HepG2 (cell line): ENCODE measurements around the gene KCTD14. TPM values are rescaled to one million over a fixed set of nuclear protein-coding genes. Genes with fewer than 3 reads are reported as not detected.

ENCODE experiments used
- ARID2 ChIP-seq: sonication (generic); formaldehyde crosslinking; IDR thresholded peaks from 2 replicates; pipeline ENCODE4 v1.8.1; 2022; ENCODE audit warnings: mild to moderate bottlenecking, missing genetic modification reagents, borderline replicate concordance
- ATF7-NPFF ChIP-seq: sonication (generic); formaldehyde crosslinking; IDR thresholded peaks from 2 replicates; pipeline ENCODE4 v1.8.1; 2023; ENCODE audit warnings: mild to moderate bottlenecking, low read depth, missing genetic modification reagents, moderate library complexity
- EEA1 ChIP-seq: sonication (generic); formaldehyde crosslinking; IDR thresholded peaks from 2 replicates; pipeline ENCODE4 v1.5.1; 2020; ENCODE audit warnings: mild to moderate bottlenecking, missing genetic modification reagents, borderline replicate concordance
- GFI1 ChIP-seq: sonication (generic); formaldehyde crosslinking; IDR thresholded peaks from 2 replicates; pipeline ENCODE4 v1.5.0; 2020; ENCODE audit warnings: missing genetic modification reagents, mild to moderate bottlenecking, borderline replicate concordance
- GTF3A ChIP-seq: sonication (generic); formaldehyde crosslinking; conservative IDR thresholded peaks from 2 replicates; pipeline ENCODE4 v1.4.0; 2020; ENCODE audit warnings: mild to moderate bottlenecking, missing genetic modification reagents
- HNRNPK ChIP-seq: fragments of 200-400 bp; formaldehyde crosslinking; IDR thresholded peaks from 2 replicates; pipeline ENCODE4 v1.6.1; 2018; ENCODE audit warnings: low read length, low read depth, moderate library complexity, mild to moderate bottlenecking; ENCODE audit not compliant: poor library complexity, severe bottlenecking
- KAT8 ChIP-seq: IDR thresholded peaks from 2 replicates; pipeline ENCODE4 v1.6.1; 2016; ENCODE audit warnings: missing genetic modification reagents, missing compliant biosample characterization
- KDM5B ChIP-seq: sonication (generic); formaldehyde crosslinking; IDR thresholded peaks from 2 replicates; pipeline ENCODE4 v1.4.0; 2020; ENCODE audit warnings: missing genetic modification reagents, mild to moderate bottlenecking, borderline replicate concordance
- NR2F2 ChIP-seq: IDR thresholded peaks from 2 replicates; pipeline ENCODE4 v1.6.1; 2012; ENCODE audit warnings: low read depth, inconsistent platforms, borderline replicate concordance
- PAX8 ChIP-seq: sonication (generic); formaldehyde crosslinking; IDR thresholded peaks from 2 replicates; pipeline ENCODE4 v1.8.0; 2022; ENCODE audit warnings: mild to moderate bottlenecking, missing genetic modification reagents, borderline replicate concordance
- POGZ ChIP-seq: sonication (generic); formaldehyde crosslinking; IDR thresholded peaks from 2 replicates; pipeline ENCODE4 v1.4.0; 2020; ENCODE audit warnings: mild to moderate bottlenecking, missing genetic modification reagents
- RBM39 ChIP-seq: fragments of 200-400 bp; formaldehyde crosslinking; IDR thresholded peaks from one replicate; pipeline ENCODE4 v1.6.1; 2018; ENCODE audit warnings: antibody characterized with exemption, mild to moderate bottlenecking, low read depth, low read length; ENCODE audit not compliant: poor library complexity, severe bottlenecking
- TEAD3 ChIP-seq: optimal IDR thresholded peaks from 2 replicates; pipeline ENCODE3; 2016; ENCODE audit warnings: borderline replicate concordance
- ZBTB7A ChIP-seq: sonication (generic); formaldehyde crosslinking; IDR thresholded peaks from 2 replicates; pipeline ENCODE4 v1.8.0; 2022; ENCODE audit warnings: mild to moderate bottlenecking, missing genetic modification reagents
- ZNF251 ChIP-seq: sonication (generic); formaldehyde crosslinking; IDR thresholded peaks from 2 replicates; pipeline ENCODE4 v1.9.0; 2021; ENCODE audit warnings: mild to moderate bottlenecking, missing genetic modification reagents
- ZNF264 ChIP-seq: sonication (generic); formaldehyde crosslinking; IDR thresholded peaks from 2 replicates; pipeline ENCODE4 v1.4.0; 2020; ENCODE audit warnings: missing genetic modification reagents
- ZNF430 ChIP-seq: sonication (generic); formaldehyde crosslinking; IDR thresholded peaks from 2 replicates; pipeline ENCODE4 v1.9.0; 2021; ENCODE audit warnings: mild to moderate bottlenecking, missing genetic modification reagents
- ZNF556 ChIP-seq: sonication (generic); formaldehyde crosslinking; IDR thresholded peaks from 2 replicates; pipeline ENCODE4 v1.4.0; 2020; ENCODE audit warnings: mild to moderate bottlenecking, missing genetic modification reagents, borderline replicate concordance
- ZNF569 ChIP-seq: sonication (generic); formaldehyde crosslinking; IDR thresholded peaks from 2 replicates; pipeline ENCODE4 v1.5.0; 2020; ENCODE audit warnings: mild to moderate bottlenecking, missing genetic modification reagents, moderate library complexity, borderline replicate concordance
- ZNF775 ChIP-seq: sonication (generic); formaldehyde crosslinking; IDR thresholded peaks from 2 replicates; pipeline ENCODE4 v1.4.0; 2020; ENCODE audit warnings: missing genetic modification reagents, mild to moderate bottlenecking, moderate library complexity, borderline replicate concordance
- ZNF883 ChIP-seq: sonication (generic); formaldehyde crosslinking; IDR thresholded peaks from 2 replicates; pipeline ENCODE4 v1.5.1; 2020; ENCODE audit warnings: mild to moderate bottlenecking, missing genetic modification reagents; ENCODE audit errors: not compliant biosample characterization
- polyA plus RNA-seq, 8 experiments: library from polyadenylated mRNA; depleted of rRNA in 3 of 8; stranded (reverse) in 7 of 8; unstranded in 1 of 8; fragments of >200 nt; fragmentation: Illumina TruSeq in 4 of 8; extraction: Trizol in 4 of 8; gene quantifications; 2 replicates each; pipeline versions ENCODE4 v1.2.1 to v1.2.3, GENCODE V29; 2011 to 2016; ENCODE audit warnings: low read depth in 4 of 8, missing spikeins in 1 of 8, mixed read lengths in 1 of 8; ENCODE audit not compliant: insufficient read depth in 1 of 8
- total RNA-seq, 5 experiments: library from RNA; depleted of rRNA; stranded (reverse); fragments of >200 nt; fragmentation: Illumina TruSeq; extraction: Trizol; gene quantifications; 2 replicates each; pipeline ENCODE4 v1.2.3, GENCODE V29; 2016; ENCODE audit warnings: low read depth in 1 of 5
- TF ChIP-seq, protein P1 (sequence below): sonication (generic); formaldehyde crosslinking; IDR thresholded peaks from 2 replicates; pipeline ENCODE4 v1.8.1; 2022; ENCODE audit warnings: mild to moderate bottlenecking, missing genetic modification reagents
- TF ChIP-seq, protein P2 (sequence below): sonication (generic); formaldehyde crosslinking; IDR thresholded peaks from 2 replicates; pipeline ENCODE4 v1.8.1; 2023; ENCODE audit warnings: mild to moderate bottlenecking, inconsistent platforms, moderate library complexity, missing genetic modification reagents, borderline replicate concordance
- TF ChIP-seq, protein P3 (sequence below): sonication (generic); formaldehyde crosslinking; IDR thresholded peaks from 2 replicates; pipeline ENCODE4; 2020; ENCODE audit warnings: missing genetic modification reagents, mild to moderate bottlenecking, borderline replicate concordance

KCTD14 gene
- total and polyA plus RNA-seq, 2 of the 13 experiments (the other 11 are each of a cell fraction or from before 2014, with no cell fraction given): 10.3 to 15.6 TPM

DNA sequence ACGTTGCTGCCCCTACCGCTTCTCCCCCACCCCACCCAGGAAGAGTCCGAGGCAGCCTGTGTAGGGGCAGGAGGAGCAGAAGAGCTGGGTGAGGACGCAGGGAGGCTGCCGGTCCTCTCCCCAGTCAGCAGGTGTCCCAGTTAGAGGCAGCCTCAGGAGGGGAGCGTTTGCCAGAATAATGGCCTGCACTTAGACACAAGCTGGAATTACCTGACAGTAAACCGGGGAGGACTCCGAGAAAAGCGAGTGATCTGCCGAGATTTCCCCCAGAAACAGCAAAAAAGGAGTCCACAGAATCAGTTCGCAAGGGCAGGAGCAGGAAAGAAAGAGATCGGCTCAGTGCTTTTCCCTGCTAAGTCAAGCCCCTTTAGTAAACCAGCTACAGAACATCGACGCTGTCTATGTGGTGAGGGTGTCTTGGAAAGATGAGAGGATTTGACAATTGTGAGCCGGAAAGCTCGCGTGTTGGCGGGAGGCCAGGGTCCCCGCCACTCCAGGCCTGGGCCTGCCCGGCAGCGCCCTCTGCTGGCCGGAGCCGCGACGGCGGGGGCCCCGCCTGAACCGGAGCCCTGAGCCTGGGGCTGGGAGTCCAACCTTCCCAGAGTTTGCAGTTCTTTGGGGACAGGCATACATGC lies 22.9 kb upstream of the KCTD14 start (continued):
- 0 out of 2 replicates have a peak, but pooled peaks have one; percentile 54 for TF ChIP-seq ATF7-NPFF
- TF ChIP-seq ZNF264 (CRISPR knock-in tag): peak; percentile 54; the same call in 1 of the 2 replicates
- 0 out of 2 replicates have a peak, but pooled peaks have one; percentile 59 for TF ChIP-seq PAX8 (CRISPR knock-in tag)
- TF ChIP-seq, protein P1, sequence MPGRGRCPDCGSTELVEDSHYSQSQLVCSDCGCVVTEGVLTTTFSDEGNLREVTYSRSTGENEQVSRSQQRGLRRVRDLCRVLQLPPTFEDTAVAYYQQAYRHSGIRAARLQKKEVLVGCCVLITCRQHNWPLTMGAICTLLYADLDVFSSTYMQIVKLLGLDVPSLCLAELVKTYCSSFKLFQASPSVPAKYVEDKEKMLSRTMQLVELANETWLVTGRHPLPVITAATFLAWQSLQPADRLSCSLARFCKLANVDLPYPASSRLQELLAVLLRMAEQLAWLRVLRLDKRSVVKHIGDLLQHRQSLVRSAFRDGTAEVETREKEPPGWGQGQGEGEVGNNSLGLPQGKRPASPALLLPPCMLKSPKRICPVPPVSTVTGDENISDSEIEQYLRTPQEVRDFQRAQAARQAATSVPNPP: peak; percentile 54; the same call in 1 of the 2 replicates
- TF ChIP-seq ZNF430: peak; percentile 57; the same call in 1 of the 2 replicates
- TF ChIP-seq GFI1: peak; percentile 96
- peak; percentile 25 for TF ChIP-seq ZNF883 (CRISPR knock-in tag)
- TF ChIP-seq GTF3A (CRISPR knock-in tag): peak; percentile 76; the same call in 1 of the 2 replicates
- TF ChIP-seq, protein P2, sequence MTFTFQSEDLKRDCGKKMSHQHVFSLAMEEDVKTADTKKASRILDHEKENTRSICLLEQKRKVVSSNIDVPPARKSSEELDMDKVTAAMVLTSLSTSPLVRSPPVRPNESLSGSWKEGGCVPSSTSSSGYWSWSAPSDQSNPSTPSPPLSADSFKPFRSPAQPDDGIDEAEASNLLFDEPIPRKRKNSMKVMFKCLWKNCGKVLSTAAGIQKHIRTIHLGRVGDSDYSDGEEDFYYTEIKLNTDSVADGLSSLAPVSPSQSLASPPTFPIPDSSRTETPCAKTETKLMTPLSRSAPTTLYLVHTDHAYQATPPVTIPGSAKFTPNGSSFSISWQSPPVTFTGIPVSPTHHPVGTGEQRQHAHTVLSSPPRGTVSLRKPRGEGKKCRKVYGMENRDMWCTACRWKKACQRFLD: 0 out of 2 replicates have a peak, but pooled peaks have one; percentile 75
- peak; percentile 62; the same call in 1 of the 2 replicates for TF ChIP-seq EEA1 (CRISPR knock-in tag)
- TF ChIP-seq ZNF556: peak; percentile 90
- TF ChIP-seq TEAD3 (CRISPR knock-in tag): peak; percentile 29
- peak; percentile 80; the same call in 1 of the 2 replicates for TF ChIP-seq ZNF775
- TF ChIP-seq ZBTB7A (CRISPR knock-in tag): 0 out of 2 replicates have a peak, but pooled peaks have one; percentile 19
- peak; percentile 82 for TF ChIP-seq KAT8 (CRISPR knock-in tag)
- TF ChIP-seq ARID2 (CRISPR knock-in tag): peak; percentile 88; the same call in 1 of the 2 replicates
- TF ChIP-seq HNRNPK: no peak
- peak; percentile 76 for TF ChIP-seq POGZ (CRISPR knock-in tag)
- peak; percentile 36; the same call in 1 of the 2 replicates for TF ChIP-seq KDM5B (CRISPR knock-in tag)
- TF ChIP-seq ZNF251 (CRISPR knock-in tag): no peak
- no peak for TF ChIP-seq NR2F2
- TF ChIP-seq ZNF569 (CRISPR knock-in tag): no peak
- TF ChIP-seq, protein P3, sequence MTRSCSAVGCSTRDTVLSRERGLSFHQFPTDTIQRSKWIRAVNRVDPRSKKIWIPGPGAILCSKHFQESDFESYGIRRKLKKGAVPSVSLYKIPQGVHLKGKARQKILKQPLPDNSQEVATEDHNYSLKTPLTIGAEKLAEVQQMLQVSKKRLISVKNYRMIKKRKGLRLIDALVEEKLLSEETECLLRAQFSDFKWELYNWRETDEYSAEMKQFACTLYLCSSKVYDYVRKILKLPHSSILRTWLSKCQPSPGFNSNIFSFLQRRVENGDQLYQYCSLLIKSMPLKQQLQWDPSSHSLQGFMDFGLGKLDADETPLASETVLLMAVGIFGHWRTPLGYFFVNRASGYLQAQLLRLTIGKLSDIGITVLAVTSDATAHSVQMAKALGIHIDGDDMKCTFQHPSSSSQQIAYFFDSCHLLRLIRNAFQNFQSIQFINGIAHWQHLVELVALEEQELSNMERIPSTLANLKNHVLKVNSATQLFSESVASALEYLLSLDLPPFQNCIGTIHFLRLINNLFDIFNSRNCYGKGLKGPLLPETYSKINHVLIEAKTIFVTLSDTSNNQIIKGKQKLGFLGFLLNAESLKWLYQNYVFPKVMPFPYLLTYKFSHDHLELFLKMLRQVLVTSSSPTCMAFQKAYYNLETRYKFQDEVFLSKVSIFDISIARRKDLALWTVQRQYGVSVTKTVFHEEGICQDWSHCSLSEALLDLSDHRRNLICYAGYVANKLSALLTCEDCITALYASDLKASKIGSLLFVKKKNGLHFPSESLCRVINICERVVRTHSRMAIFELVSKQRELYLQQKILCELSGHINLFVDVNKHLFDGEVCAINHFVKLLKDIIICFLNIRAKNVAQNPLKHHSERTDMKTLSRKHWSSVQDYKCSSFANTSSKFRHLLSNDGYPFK (CRISPR knock-in tag): peak; percentile 58; the same call in 1 of the 2 replicates
- TF ChIP-seq RBM39: peak; percentile 46
